BLaER1 treated with 17β-estradiol and CSF1 and Interleukin-3, amounts not matched to agents 10 nM and 100 nM (cell line): ENCODE data around the gene DCP2.
"Not testable (repeated sequence)": the region's sequence is repeated elsewhere in the genome, so short reads cannot be mapped to it uniquely, and the experiment has no call there.

Source experiments
- H3K27ac ChIP-seq, 11 experiments: shearing (Covaris generic); formaldehyde crosslinking; 2 replicates each; pipeline ENCODE4 v1.8.1; 2022
- H3K27me3 ChIP-seq, 11 experiments: shearing (Covaris generic); formaldehyde crosslinking; 2 replicates each; pipeline ENCODE4 v1.8.1; 2022
- H3K36me3 ChIP-seq, 11 experiments: shearing (Covaris generic); formaldehyde crosslinking; 2 replicates each; pipeline ENCODE4 v1.8.1; 2022
- H3K4me1 ChIP-seq, 10 experiments: shearing (Covaris generic); formaldehyde crosslinking; 2 replicates each; pipeline ENCODE4 v1.8.1; 2022
- H3K4me2 ChIP-seq, 11 experiments: shearing (Covaris generic); formaldehyde crosslinking; 2 replicates each; pipeline ENCODE4 v1.8.1; 2022
- H3K4me3 ChIP-seq, 10 experiments: shearing (Covaris generic); formaldehyde crosslinking; 2 replicates each; pipeline ENCODE4 v1.8.1; 2022
- H3K9ac ChIP-seq, 11 experiments: shearing (Covaris generic); formaldehyde crosslinking; 2 replicates each; pipeline ENCODE4 v1.8.1; 2022
- H3K9me3 ChIP-seq, 11 experiments: shearing (Covaris generic); formaldehyde crosslinking; replicated peaks in 1 of 11; 2 replicates each; pipeline ENCODE4 v1.8.1; 2022
- H4K20me1 ChIP-seq, 11 experiments: shearing (Covaris generic); formaldehyde crosslinking; 2 replicates each; pipeline ENCODE4 v1.8.1; 2022
- Cebpa-rat ChIP-seq, 11 experiments: shearing (Covaris generic); IDR thresholded peaks; 2 replicates each; pipeline ENCODE4 v1.8.1; 2022

DCP2 gene

GRCh38 chr5:112960315-112960714 is 16.3 kb upstream of the DCP2 start:
- Histone ChIP-seq H3K27me3 (no peaks in the 10 kb centered on the region), H3K9ac (no peak overlapping the region), H3K4me1 (peaks cover 4 to 51% (median 15%) of the 10 kb centered on the region in 10 experiments; a peak in 13 of 20 replicates), H3K4me2 (peak overlapping the region in 4 of 11 experiments; percentile 21 to 56 (median 39); a peak in 6 of 22 replicates), H3K36me3 (no peaks in the 10 kb centered on the region), H4K20me1 (no peaks in the 10 kb centered on the region), H3K9me3 (no peaks in the 10 kb centered on the region), H3K4me3 (no peak overlapping the region), H3K27ac (no peak overlapping the region)
- TF ChIP-seq Cebpa-rat (IDR thresholded peaks at IDR 0.05): no peak

- peaks cover 4 to 51% (median 15%) of the 10 kb centered on the region in 10 experiments; a peak in 13 of 20 replicates for H3K4me1 ChIP-seq
- peak overlapping the region in 5 of 11 experiments; percentile 18 to 56 (median 26); a peak in 8 of 22 replicates for H3K4me2 ChIP-seq
- H3K9ac ChIP-seq: peak overlapping the region in 1 of 11 experiments; percentile 19; a peak in 1 of 22 replicates
- no peak overlapping the region for H3K4me3 ChIP-seq
- TF ChIP-seq Cebpa-rat (IDR thresholded peaks at IDR 0.05): no peak
- no peaks in the 10 kb centered on the region for H3K27me3 ChIP-seq
- H3K27ac ChIP-seq: no peak overlapping the region
- no peaks in the 10 kb centered on the region for H4K20me1 ChIP-seq
- H3K9me3 ChIP-seq: no peaks in the 10 kb centered on the region
- H3K36me3 ChIP-seq: no peaks in the 10 kb centered on the region
These were observed 15.6 kb upstream of the DCP2 start for GRCh38 chr5:112960863-112961504.

- not testable (repeated sequence) for H4K20me1 ChIP-seq, H3K4me3 ChIP-seq, H3K9me3 ChIP-seq, H3K27me3 ChIP-seq, H3K36me3 ChIP-seq
- peaks cover 4 to 45% (median 13%) of the 10 kb centered on the region in 10 experiments; a peak in 12 of 20 replicates for H3K4me1 ChIP-seq
- H3K9ac ChIP-seq: peak overlapping the region in 2 of 11 experiments; percentile 23; a peak in 1 of 22 replicates
- peak overlapping the region in 6 of 11 experiments; percentile 0 to 64 (median 33); a peak in 10 of 22 replicates for H3K27ac ChIP-seq
- H3K4me2 ChIP-seq: peak overlapping the region in 5 of 11 experiments; percentile 24 to 62 (median 56); a peak in 9 of 22 replicates
These were observed 13.2 kb upstream of the DCP2 start for GRCh38 chr5:112963374-112963733.

GRCh38 chr5:112965733-112966306 is 10.8 kb upstream of the DCP2 start:
- H3K9me3 ChIP-seq: no peaks in the 10 kb centered on the region
- H3K27me3 ChIP-seq: no peaks in the 10 kb centered on the region
- H3K27ac ChIP-seq: no peak overlapping the region
- no peak overlapping the region for H3K9ac ChIP-seq
- no peaks in the 10 kb centered on the region for H4K20me1 ChIP-seq
- no peaks in the 10 kb centered on the region for H3K36me3 ChIP-seq
- no peak overlapping the region for H3K4me3 ChIP-seq
- no peak for TF ChIP-seq Cebpa-rat (IDR thresholded peaks at IDR 0.05)
- H3K4me1 ChIP-seq: peaks cover 0 to 23% (median 7%) of the 10 kb centered on the region in 10 experiments; a peak in 12 of 20 replicates
- H3K4me2 ChIP-seq: no peak overlapping the region

GRCh38 chr5:112967520-112968083 is 9.0 kb upstream of the DCP2 start:
- Histone ChIP-seq H3K9me3 (no peaks in the 10 kb centered on the region), H3K4me3 (no peak overlapping the region), H4K20me1 (no peaks in the 10 kb centered on the region), H3K27ac (no peak overlapping the region), H3K9ac (no peak overlapping the region), H3K27me3 (no peaks in the 10 kb centered on the region), H3K36me3 (no peaks in the 10 kb centered on the region), H3K4me1 (peaks cover 0 to 18% (median 6%) of the 10 kb centered on the region in 10 experiments; a peak in 10 of 20 replicates), H3K4me2 (no peak overlapping the region)
- peak in 1 of 11 experiments; percentile 47; a peak in 1 of 22 replicates for TF ChIP-seq Cebpa-rat (IDR thresholded peaks at IDR 0.05)

GRCh38 chr5:112968411-112969106 is 8.0 kb upstream of the DCP2 start:
- TF ChIP-seq Cebpa-rat (IDR thresholded peaks at IDR 0.05): no peak
- no peaks in the 10 kb centered on the region for H3K9me3 ChIP-seq
- H4K20me1 ChIP-seq: no peaks in the 10 kb centered on the region
- H3K27ac ChIP-seq: no peak overlapping the region
- no peak overlapping the region for H3K4me2 ChIP-seq
- H3K36me3 ChIP-seq: no peaks in the 10 kb centered on the region
- H3K4me1 ChIP-seq: peaks cover 0 to 10% (median 4%) of the 10 kb centered on the region in 10 experiments; a peak in 10 of 20 replicates
- H3K27me3 ChIP-seq: no peaks in the 10 kb centered on the region
- no peak overlapping the region for H3K4me3 ChIP-seq
- H3K9ac ChIP-seq: no peak overlapping the region

GRCh38 chr5:112971276-112971675 is 5.3 kb upstream of the DCP2 start:
- H3K4me3 ChIP-seq: no peak overlapping the region
- H3K4me1 ChIP-seq: peaks cover 0 to 7% (median 4%) of the 10 kb centered on the region in 10 experiments; a peak in 8 of 20 replicates

GRCh38 chr5:112973036-112973435 is 3.6 kb upstream of the DCP2 start:
- no peak overlapping the region for H3K9ac ChIP-seq
- no peaks in the 10 kb centered on the region for H3K27me3 ChIP-seq
- no peak for TF ChIP-seq Cebpa-rat (IDR thresholded peaks at IDR 0.05)
- H3K4me1 ChIP-seq: peaks cover 0 to 10% (median 6%) of the 10 kb centered on the region in 10 experiments; a peak in 11 of 20 replicates
- H3K4me3 ChIP-seq: no peak overlapping the region
- no peak overlapping the region for H3K4me2 ChIP-seq
- no peak overlapping the region for H3K27ac ChIP-seq
- peaks cover 0 to 4% (median 0%) of the 10 kb centered on the region in 11 experiments; a peak in 2 of 22 replicates for H3K9me3 ChIP-seq
- no peaks in the 10 kb centered on the region for H3K36me3 ChIP-seq
- H4K20me1 ChIP-seq: peaks cover 0 to 9% (median 5%) of the 10 kb centered on the region in 11 experiments; a peak in 15 of 22 replicates

More at GRCh38 chr5:112971276-112971675, 5.3 kb upstream of the DCP2 start:
- Histone ChIP-seq H3K27me3 (no peaks in the 10 kb centered on the region), H3K36me3 (no peaks in the 10 kb centered on the region), H3K9me3 (peaks cover 0 to 4% (median 0%) of the 10 kb centered on the region in 11 experiments; a peak in 1 of 22 replicates), H3K27ac (no peak overlapping the region), H3K9ac (no peak overlapping the region), H4K20me1 (no peaks in the 10 kb centered on the region), H3K4me2 (no peak overlapping the region)
- TF ChIP-seq Cebpa-rat (IDR thresholded peaks at IDR 0.05): no peak

GRCh38 chr5:112973904-112974303 is 2.7 kb upstream of the DCP2 start:
- Histone ChIP-seq H3K4me3 (no peak overlapping the region), H3K27me3 (no peaks in the 10 kb centered on the region), H3K4me2 (no peak overlapping the region), H3K4me1 (peaks cover 0 to 17% (median 10%) of the 10 kb centered on the region in 10 experiments; a peak in 14 of 20 replicates), H3K9me3 (peaks cover 0 to 4% (median 0%) of the 10 kb centered on the region in 11 experiments; a peak in 2 of 22 replicates), H3K9ac (no peak overlapping the region), H4K20me1 (peaks cover 0 to 18% (median 12%) of the 10 kb centered on the region in 11 experiments; a peak in 15 of 22 replicates), H3K27ac (no peak overlapping the region), H3K36me3 (no peaks in the 10 kb centered on the region; a peak in 1 of 22 replicates)
- TF ChIP-seq Cebpa-rat (IDR thresholded peaks at IDR 0.05): no peak
